AML-193 (cell line): Measurements from ENCODE around the gene PHLDA1.

ENCODE experiments used
- DNase-seq, 2 experiments: peaks; one replicate each; lab custom pipeline; 2025; lab: John Stamatoyannopoulos, UW

The PHLDA1 gene

GRCh38 chr12:76031414-76032042 lies at the start of gene PHLDA1:
PHLDA1 (minus strand) TSS chr12:76031776.
- peak; percentile 91 to 92 for DNase-seq

- no peak for DNase-seq
Measured at GRCh38 chr12:76080729-76081415, 49.3 kb upstream of the PHLDA1 start.

GRCh38 chr12:76080017-76080728 lies 48.6 kb upstream of the PHLDA1 start:
- no peak for DNase-seq

GRCh38 chr12:76078748-76079147 lies 47.2 kb upstream of the PHLDA1 start:
- DNase-seq = no peak

- no peak for DNase-seq
Measured at GRCh38 chr12:76075448-76075847, 43.9 kb upstream of the PHLDA1 start.

GRCh38 chr12:76074701-76075336 lies 43.2 kb upstream of the PHLDA1 start:
- no peak for DNase-seq

GRCh38 chr12:76073561-76073960 lies 42.0 kb upstream of the PHLDA1 start:
- no peak for DNase-seq

GRCh38 chr12:76072568-76072967 lies 41.0 kb upstream of the PHLDA1 start:
- no peak for DNase-seq

GRCh38 chr12:76069339-76069738 lies 37.8 kb upstream of the PHLDA1 start:
- DNase-seq = no peak

- DNase-seq = no peak
Measured at GRCh38 chr12:76065917-76066316, 34.3 kb upstream of the PHLDA1 start.

GRCh38 chr12:76064904-76065303 lies 33.3 kb upstream of the PHLDA1 start:
- no peak for DNase-seq

- DNase-seq = no peak
Measured at GRCh38 chr12:76060111-76060510, 28.5 kb upstream of the PHLDA1 start.

GRCh38 chr12:76057326-76057725 lies 25.8 kb upstream of the PHLDA1 start:
- no peak for DNase-seq

- no peak for DNase-seq
Measured at GRCh38 chr12:76055393-76055792, 23.8 kb upstream of the PHLDA1 start.

- DNase-seq = no peak
Measured at GRCh38 chr12:76049575-76050251, 18.1 kb upstream of the PHLDA1 start.

GRCh38 chr12:76047742-76048141 lies 16.2 kb upstream of the PHLDA1 start:
- no peak for DNase-seq

- DNase-seq = no peak
Measured at GRCh38 chr12:76047060-76047459, 15.5 kb upstream of the PHLDA1 start.

GRCh38 chr12:76043377-76043776 lies 11.8 kb upstream of the PHLDA1 start:
- no peak for DNase-seq

GRCh38 chr12:76042147-76042546 lies 10.6 kb upstream of the PHLDA1 start:
- DNase-seq = peak; percentile 42 to 44

- no peak for DNase-seq
Measured at GRCh38 chr12:76041406-76041805, 9.8 kb upstream of the PHLDA1 start.

GRCh38 chr12:76040461-76040860 lies 8.9 kb upstream of the PHLDA1 start:
- no peak for DNase-seq

GRCh38 chr12:76038176-76038575 lies 6.6 kb upstream of the PHLDA1 start:
- DNase-seq = no peak
